Effector memory CD4-positive, alpha-beta T cell (primary cell): ENCODE measurements around the gene EPHB6.

Experiments
- DNase-seq, 3 donors: peaks; one replicate each; pipeline ENCODE4 v3.0.0-alpha.2; 2020
- H3K27ac ChIP-seq: 2 replicates; pipeline ENCODE4 v1.7.0; 2013; ENCODE audit warnings: mild to moderate bottlenecking, low read length, moderate library complexity; ENCODE audit not compliant: insufficient read depth, poor library complexity, severe bottlenecking
- H3K27me3 ChIP-seq: replicated peaks from 2 replicates; pipeline ENCODE4 v1.7.0; 2013; ENCODE audit warnings: mild to moderate bottlenecking, low read length; ENCODE audit not compliant: insufficient read depth, control insufficient read depth, poor library complexity, severe bottlenecking
- H3K36me3 ChIP-seq: 2 replicates; pipeline ENCODE4 v1.7.0; 2013; ENCODE audit warnings: mild to moderate bottlenecking, low read length, moderate library complexity; ENCODE audit not compliant: control insufficient read depth, insufficient read depth
- H3K4me1 ChIP-seq: 2 replicates; pipeline ENCODE4 v1.7.0; 2013; ENCODE audit warnings: low read length, mild to moderate bottlenecking; ENCODE audit not compliant: control insufficient read depth, insufficient read depth, poor library complexity, severe bottlenecking
- H3K4me3 ChIP-seq: 2 replicates; pipeline ENCODE4 v1.7.0; 2013; ENCODE audit warnings: low read length, low read depth, mild to moderate bottlenecking; ENCODE audit not compliant: insufficient read depth, poor library complexity, severe bottlenecking
- H3K9me3 ChIP-seq: 2 replicates; pipeline ENCODE4 v1.7.0; 2013; ENCODE audit warnings: mild to moderate bottlenecking, low read length, moderate library complexity; ENCODE audit not compliant: control insufficient read depth

Gene EPHB6

GRCh38 chr7:142853739-142854371 lies 1.0 kb upstream of the EPHB6 start:
- Histone ChIP-seq H3K27me3 (no peaks in the 10 kb centered on the region), H3K9me3 (no peaks in the 10 kb centered on the region), H3K4me3 (peak overlapping the region; percentile 96), H3K36me3 (no peaks in the 10 kb centered on the region), H3K27ac (peak overlapping the region; percentile 57), H3K4me1 (peaks cover 19% of the 10 kb centered on the region)
- peak; percentile 25 to 47 (median 39) for DNase-seq

- Histone ChIP-seq H3K27ac (peak overlapping the region; percentile 35), H3K4me1 (peaks cover 19% of the 10 kb centered on the region), H3K4me3 (peak overlapping the region; percentile 96), H3K9me3 (no peaks in the 10 kb centered on the region), H3K36me3 (no peaks in the 10 kb centered on the region), H3K27me3 (no peaks in the 10 kb centered on the region)
- no peak for DNase-seq
Observed at GRCh38 chr7:142855114-142855743, 353 bp downstream of the EPHB6 start.

GRCh38 chr7:142855756-142856564 lies 1.1 kb downstream of the EPHB6 start:
- H3K9me3 ChIP-seq = no peaks in the 10 kb centered on the region
- H3K27ac ChIP-seq = no peak overlapping the region
- peak overlapping the region; percentile 96 for H3K4me3 ChIP-seq
- DNase-seq = no peak
- H3K27me3 ChIP-seq = no peaks in the 10 kb centered on the region
- H3K4me1 ChIP-seq = peaks cover 19% of the 10 kb centered on the region
- no peaks in the 10 kb centered on the region for H3K36me3 ChIP-seq

DNA sequence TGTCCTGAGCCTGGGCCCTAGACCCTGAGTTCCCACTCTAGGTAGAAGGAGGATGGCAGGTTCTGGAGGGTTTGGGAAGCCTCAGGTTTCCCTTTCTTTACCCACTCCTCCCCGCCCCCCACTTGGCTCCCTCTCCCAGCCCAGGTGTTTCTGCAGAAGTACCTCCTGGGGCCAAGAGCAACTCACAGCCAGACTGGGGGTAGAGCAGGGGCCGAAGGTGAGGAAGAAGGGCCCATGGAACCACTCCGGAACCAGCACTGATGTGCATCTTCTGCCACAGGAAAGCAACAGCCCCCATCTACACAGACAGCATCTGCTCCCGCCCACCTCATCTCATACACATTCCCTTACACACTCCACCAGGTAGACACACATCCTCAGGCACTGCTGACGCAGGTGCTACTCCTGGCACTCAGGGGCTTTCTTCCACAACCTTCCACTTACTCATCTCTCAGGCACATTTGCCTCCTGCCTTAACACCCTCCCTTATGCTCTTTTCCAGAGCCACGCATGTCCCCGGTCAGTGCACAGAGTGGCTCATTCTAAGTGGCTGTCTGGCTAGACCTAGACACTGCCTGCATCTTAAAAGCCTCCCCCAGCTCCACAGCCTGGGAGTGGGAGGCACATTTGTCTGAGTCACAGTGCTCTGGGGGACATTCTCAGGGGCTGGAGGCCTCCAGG lies 1.8 kb downstream of the EPHB6 start:
- no peaks in the 10 kb centered on the region for H3K27me3 ChIP-seq
- no peaks in the 10 kb centered on the region for H3K36me3 ChIP-seq
- DNase-seq = no peak
- H3K9me3 ChIP-seq = no peaks in the 10 kb centered on the region
- no peak overlapping the region for H3K27ac ChIP-seq
- peaks cover 19% of the 10 kb centered on the region for H3K4me1 ChIP-seq
- peak overlapping the region; percentile 5 for H3K4me3 ChIP-seq

- H3K4me1 ChIP-seq = peaks cover 19% of the 10 kb centered on the region
- no peaks in the 10 kb centered on the region for H3K36me3 ChIP-seq
- no peak overlapping the region for H3K4me3 ChIP-seq
- no peaks in the 10 kb centered on the region for H3K9me3 ChIP-seq
- no peak for DNase-seq
- H3K27ac ChIP-seq = no peak overlapping the region
- H3K27me3 ChIP-seq = no peaks in the 10 kb centered on the region
Observed at GRCh38 chr7:142857625-142858024, 2.7 kb downstream of the EPHB6 start.

DNA sequence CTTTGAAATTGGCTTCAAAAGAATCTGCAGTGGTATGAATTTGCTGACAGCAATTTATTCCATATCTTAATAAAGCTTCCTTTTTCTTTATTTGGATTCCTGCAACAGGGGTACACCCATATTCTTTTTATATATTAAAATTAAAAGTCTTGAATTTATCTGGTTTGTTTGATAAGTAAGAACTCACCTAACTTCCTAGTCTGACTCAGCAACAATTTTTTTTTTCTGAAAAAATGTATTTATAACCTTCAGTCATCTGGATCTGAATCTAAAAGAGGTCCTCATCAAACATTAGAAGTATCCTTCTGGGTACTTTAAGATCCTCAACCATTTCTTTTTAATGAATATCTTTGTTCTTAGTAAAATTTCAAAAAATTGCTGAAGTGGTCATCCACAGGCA lies 4.5 kb downstream of the EPHB6 start:
- H3K27me3 ChIP-seq = no peaks in the 10 kb centered on the region
- peaks cover 12% of the 10 kb centered on the region for H3K4me1 ChIP-seq
- no peak overlapping the region for H3K4me3 ChIP-seq
- no peak for DNase-seq
- no peaks in the 10 kb centered on the region for H3K9me3 ChIP-seq
- peaks cover 2% of the 10 kb centered on the region for H3K36me3 ChIP-seq
- no peak overlapping the region for H3K27ac ChIP-seq

GRCh38 chr7:142859829-142860228 lies 5.0 kb downstream of the EPHB6 start:
- no peaks in the 10 kb centered on the region for H3K9me3 ChIP-seq

GRCh38 chr7:142860968-142861367 lies 6.1 kb downstream of the EPHB6 start:
- Histone ChIP-seq H3K4me1 (peaks cover 1% of the 10 kb centered on the region), H3K27ac (no peak overlapping the region), H3K9me3 (no peaks in the 10 kb centered on the region)

More at GRCh38 chr7:142859829-142860228, 5.0 kb downstream of the EPHB6 start:
- no peak for DNase-seq
- Histone ChIP-seq H3K36me3 (peaks cover 2% of the 10 kb centered on the region), H3K4me1 (peaks cover 12% of the 10 kb centered on the region), H3K27ac (no peak overlapping the region), H3K4me3 (no peak overlapping the region), H3K27me3 (no peaks in the 10 kb centered on the region)

GRCh38 chr7:142862351-142862750 lies 7.5 kb downstream of the EPHB6 start:
- no peak overlapping the region for H3K27ac ChIP-seq
- H3K36me3 ChIP-seq = peaks cover 2% of the 10 kb centered on the region
- no peak overlapping the region for H3K4me3 ChIP-seq

More at GRCh38 chr7:142860968-142861367, 6.1 kb downstream of the EPHB6 start:
- peaks cover 2% of the 10 kb centered on the region for H3K36me3 ChIP-seq
- DNase-seq = no peak
- no peaks in the 10 kb centered on the region for H3K27me3 ChIP-seq
- H3K4me3 ChIP-seq = no peak overlapping the region

More at GRCh38 chr7:142862351-142862750, 7.5 kb downstream of the EPHB6 start:
- H3K9me3 ChIP-seq = no peaks in the 10 kb centered on the region
- H3K27me3 ChIP-seq = no peaks in the 10 kb centered on the region
- no peaks in the 10 kb centered on the region for H3K4me1 ChIP-seq
- DNase-seq = no peak
